GM19372 (cell line): ENCODE measurements around the gene STRADA.

Source experiments
- ATAC-seq: cut with Tn5 transposase; IDR thresholded peaks from one replicate; pipeline ENCODE4 v1.9.1; 2021; ENCODE audit warnings: mild to moderate bottlenecking, low read depth, moderate library complexity; ENCODE audit not compliant: unreplicated experiment

The STRADA gene

GRCh38 chr17:63703556-63704258, 37.9 kb downstream of the STRADA start:
- ATAC-seq: no peak

GRCh38 chr17:63703029-63703428, 38.6 kb downstream of the STRADA start:
- no peak for ATAC-seq

DNA sequence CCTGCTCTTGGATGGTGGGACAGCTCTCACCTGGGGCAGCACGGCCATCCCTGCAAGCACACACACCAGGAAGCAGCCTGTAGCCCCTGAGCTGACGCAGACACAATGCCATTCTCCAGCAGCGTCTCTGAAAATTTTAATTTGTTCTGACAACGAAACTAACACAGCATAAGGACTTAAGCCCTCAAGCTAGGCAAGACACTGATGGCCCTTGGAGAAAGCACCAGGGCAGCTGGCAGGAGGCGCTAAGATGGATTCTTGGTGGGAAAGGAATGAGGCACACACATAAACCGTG, 38.9 kb downstream of the STRADA start:
- no peak for ATAC-seq

- no peak for ATAC-seq
Observed at GRCh38 chr17:63701868-63702720, 39.5 kb downstream of the STRADA start.

DNA sequence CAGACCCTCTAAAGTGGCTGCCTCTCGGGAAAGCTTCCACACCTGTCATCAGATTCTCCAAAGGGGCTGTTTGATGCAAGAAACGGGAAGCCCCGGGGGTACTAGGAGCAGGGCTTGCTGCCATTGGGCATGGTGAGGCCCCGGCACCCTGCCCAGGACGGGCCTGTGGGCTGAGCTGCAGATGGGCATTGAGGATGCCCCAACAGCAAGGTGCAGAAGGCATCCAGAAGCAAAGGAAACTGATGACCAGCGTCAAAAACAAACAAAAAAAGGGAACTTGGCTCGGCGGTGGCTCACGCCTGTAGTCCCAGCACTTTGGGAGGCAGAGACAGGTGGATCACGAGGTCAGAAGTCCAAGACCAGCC, 40.2 kb downstream of the STRADA start:
- ATAC-seq: no peak

GRCh38 chr17:63700528-63701455, 40.8 kb downstream of the STRADA start:
- no peak for ATAC-seq

DNA sequence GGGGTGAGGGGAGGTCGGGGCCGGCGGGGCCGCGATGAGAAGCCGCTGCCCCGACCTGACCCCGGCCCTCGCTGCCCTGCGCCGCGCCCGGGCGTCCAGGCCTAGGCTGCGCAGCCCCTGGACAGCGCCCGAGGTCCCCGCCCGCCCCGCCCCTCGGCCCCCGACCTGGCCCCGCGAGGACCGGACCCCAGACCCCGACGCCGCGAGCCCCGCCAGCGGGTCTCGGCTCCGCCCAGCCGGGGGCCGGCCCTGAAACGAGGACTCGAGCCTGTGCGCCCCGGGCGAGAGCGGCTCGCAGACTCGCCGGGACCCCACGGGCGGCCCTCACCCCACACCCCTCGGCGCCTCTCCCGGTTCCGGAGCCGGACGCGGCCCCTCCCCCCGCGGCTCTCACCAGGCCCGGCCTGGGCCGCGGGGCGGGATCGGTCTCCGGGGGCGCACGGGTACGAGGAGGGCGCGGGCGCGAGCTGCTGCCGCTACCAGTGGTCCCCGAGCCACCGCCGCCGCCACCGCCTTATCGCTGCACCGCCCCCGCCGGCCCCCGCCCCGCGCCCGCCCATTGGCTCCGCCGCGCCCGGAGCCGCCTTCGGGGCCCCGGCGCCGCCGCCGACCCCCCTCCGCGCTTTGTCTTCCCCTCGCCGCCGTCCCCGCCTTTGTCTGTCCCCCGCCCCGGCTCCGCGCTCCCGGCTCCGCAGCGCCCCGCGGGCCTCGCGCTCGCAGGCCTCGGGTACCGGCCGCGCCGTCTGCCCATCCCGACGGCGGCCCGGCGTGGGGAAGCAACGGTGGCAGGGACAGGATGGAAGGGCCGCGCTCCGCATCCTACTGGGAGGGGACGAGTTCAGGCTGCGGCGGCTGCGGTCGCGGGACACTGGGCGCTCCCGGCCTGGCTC, 41.7 kb downstream of the STRADA start, which contains the start of gene LIMD2:
TSS of gene LIMD2 (minus strand) at position 488 of the 890 bp plus-strand sequence. CDS start 827 bp downstream, outside the sequence.
- peak; percentile 21 for ATAC-seq

GRCh38 chr17:63698886-63699637, 42.5 kb downstream of the STRADA start:
- peak; percentile 26 for ATAC-seq

DNA sequence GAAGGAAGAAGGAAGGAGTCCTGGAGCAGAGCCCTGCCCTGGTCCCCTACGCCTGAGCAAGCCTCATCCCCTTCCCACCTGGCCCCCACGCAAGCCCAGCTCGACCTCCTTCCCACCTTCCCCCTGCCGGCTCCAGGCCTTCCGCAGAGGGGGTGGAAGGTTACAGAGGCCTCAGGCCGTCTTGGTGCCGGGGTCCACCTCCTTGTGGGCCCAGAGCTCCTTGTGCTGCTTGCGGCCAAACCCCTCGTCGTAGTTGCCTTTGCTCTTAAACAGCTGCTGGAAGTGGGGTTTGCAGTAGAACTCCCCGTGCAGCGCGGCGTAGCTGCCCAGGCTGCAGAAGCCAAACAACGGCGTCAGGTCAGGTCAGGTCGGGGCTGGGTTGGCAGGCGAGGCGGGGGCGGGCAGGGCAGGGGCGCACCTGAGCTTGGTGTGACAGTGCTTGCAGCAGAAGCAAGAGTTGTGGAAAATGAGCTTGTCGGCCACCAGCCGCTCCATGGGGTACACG, 43.2 kb downstream of the STRADA start:
- ATAC-seq: no peak

- ATAC-seq: no peak
Observed at GRCh38 chr17:63697341-63698286, 44.0 kb downstream of the STRADA start.

DNA sequence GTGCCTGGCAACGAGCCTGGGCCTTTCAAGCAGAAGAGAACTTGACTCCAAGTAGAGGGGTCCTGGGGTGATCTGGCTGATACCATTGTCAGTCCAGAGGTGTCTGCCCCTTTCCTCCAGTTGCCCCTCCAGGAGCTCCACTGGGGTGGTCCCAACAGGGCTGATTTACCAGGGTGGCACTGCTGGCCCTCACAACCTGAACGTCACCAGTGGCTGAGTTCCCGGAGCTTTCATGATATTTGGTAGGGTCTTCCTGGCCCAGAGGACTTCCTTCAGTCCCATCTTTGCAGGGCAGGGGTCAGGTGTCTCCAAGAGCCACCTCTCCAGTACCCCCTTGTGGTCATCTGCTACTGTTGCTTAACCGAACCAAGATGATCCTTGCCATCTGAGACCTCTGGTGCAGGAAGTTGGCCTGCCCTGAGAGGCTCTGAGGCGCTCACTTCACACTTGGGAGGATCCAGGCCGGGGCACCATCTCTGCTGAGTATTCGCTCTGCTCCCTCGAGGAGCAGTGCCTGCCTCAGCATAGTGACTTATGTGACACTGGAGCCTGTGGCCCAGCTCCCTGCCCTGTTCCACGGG, 45.1 kb downstream of the STRADA start:
- ATAC-seq: no peak

DNA sequence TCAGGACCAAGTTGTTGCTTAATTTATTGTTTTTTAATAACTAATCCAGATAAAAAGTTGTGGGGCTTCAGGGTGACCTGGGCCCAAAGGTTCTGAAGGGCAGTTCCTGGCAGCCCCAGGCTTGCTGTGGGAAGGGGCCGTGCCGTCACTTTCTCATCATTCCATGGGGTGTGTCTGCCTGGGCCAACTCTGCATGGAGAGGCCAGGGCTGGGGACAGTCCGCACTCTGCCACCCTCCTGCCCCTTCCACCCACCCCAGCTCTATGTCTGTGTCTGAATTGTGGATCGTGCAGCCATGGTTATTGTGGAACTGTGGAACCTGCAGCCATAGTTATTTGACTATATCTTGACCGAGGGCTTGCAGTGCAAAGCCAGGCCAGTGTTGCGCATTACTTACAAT, 45.7 kb downstream of the STRADA start:
- ATAC-seq: no peak

GRCh38 chr17:63694950-63695773, 46.4 kb downstream of the STRADA start:
- no peak for ATAC-seq

- ATAC-seq: no peak
Observed at GRCh38 chr17:63694229-63694949, 47.2 kb downstream of the STRADA start.

GRCh38 chr17:63693411-63694113, 48.0 kb downstream of the STRADA start:
- no peak for ATAC-seq
